OCI-LY3 (cell line): ENCODE data around the gene CLTCL1.

Source experiments
- H2AFZ ChIP-seq: fragments of 200-600, 300-600 bp; shearing (Covaris generic); 2 replicates; pipeline ENCODE4 v1.6.0; 2014; ENCODE audit warnings: antibody characterized with exemption, low read depth, low read length
- H3K27ac ChIP-seq: fragments of 200-600, 300-600 bp; sonication (generic); 2 replicates; pipeline ENCODE4 v1.5.1; 2014; ENCODE audit warnings: mild to moderate bottlenecking, low read length, moderate library complexity, mixed read lengths
- H3K27me3 ChIP-seq: fragments of 200-600, 300-600 bp; sonication (generic); 2 replicates; pipeline ENCODE4 v1.6.1; 2014; ENCODE audit warnings: low read depth, low read length, mixed read lengths
- H3K36me3 ChIP-seq: fragments of 200-600, 300-600 bp; sonication (generic); replicated peaks from 2 replicates; pipeline ENCODE3; 2014; ENCODE audit warnings: low read depth, low read length, mixed read lengths
- H3K4me1 ChIP-seq: fragments of 300-600, 200-600 bp; sonication (generic); 2 replicates; pipeline ENCODE4 v1.6.1; 2014; ENCODE audit warnings: low read length, mixed read lengths
- H3K4me2 ChIP-seq: fragments of 200-600, 300-600 bp; sonication (generic); 2 replicates; pipeline ENCODE4 v1.6.1; 2014; ENCODE audit warnings: low read length, mixed read lengths
- H3K4me3 ChIP-seq: fragments of 300-600, 200-600 bp; sonication (generic); 2 replicates; pipeline ENCODE4 v1.5.1; 2014; ENCODE audit warnings: antibody characterized with exemption, mild to moderate bottlenecking, low read length, moderate library complexity
- H3K79me2 ChIP-seq: fragments of 300-600, 200-600 bp; shearing (Covaris generic); 2 replicates; pipeline ENCODE4 v1.6.1; 2014; ENCODE audit warnings: mild to moderate bottlenecking, low read length, mixed read lengths
- H3K9ac ChIP-seq: fragments of 300-600, 200-600 bp; shearing (Covaris generic); 2 replicates; pipeline ENCODE4 v1.6.0; 2014; ENCODE audit warnings: mild to moderate bottlenecking, low read length, moderate library complexity
- H3K9me3 ChIP-seq: fragments of 200-600, 300-600 bp; shearing (Covaris generic); 2 replicates; pipeline ENCODE4 v1.6.1; 2014; ENCODE audit warnings: low read length, mixed read lengths; ENCODE audit not compliant: insufficient read depth
- H4K20me1 ChIP-seq: fragments of 200-600, 300-600 bp; sonication (generic); 2 replicates; pipeline ENCODE4 v1.6.1; 2016; ENCODE audit warnings: low read length, mixed read lengths; ENCODE audit not compliant: insufficient read depth
- CTCF ChIP-seq: fragments of 200-600, 300-600 bp; sonication (generic); IDR thresholded peaks from 2 replicates; pipeline ENCODE4 v1.5.1; 2014; ENCODE audit warnings: antibody characterized with exemption, low read length, low read depth
- EZH2phosphoT487 ChIP-seq: fragments of 200-600 bp; shearing (Covaris generic); IDR thresholded peaks from 2 replicates; pipeline ENCODE4 v1.6.1; 2018; ENCODE audit warnings: antibody characterized with exemption, mixed run types, low read depth

Gene CLTCL1

GRCh38 chr22:19226428-19226827 is 65.1 kb downstream of the CLTCL1 start:
- Histone ChIP-seq H2AFZ (no peak overlapping the region), H3K4me3 (no peak overlapping the region), H3K27ac (no peak overlapping the region), H3K9me3 (no peaks in the 10 kb centered on the region), H3K4me1 (no peaks in the 10 kb centered on the region), H3K36me3 (no peaks in the 10 kb centered on the region), H3K79me2 (no peaks in the 10 kb centered on the region), H3K9ac (no peak overlapping the region), H3K4me2 (no peak overlapping the region), H3K27me3 (no peaks in the 10 kb centered on the region), H4K20me1 (no peaks in the 10 kb centered on the region)
- TF ChIP-seq CTCF, result no peak

- H3K27ac ChIP-seq, result no peak overlapping the region
Measured at GRCh38 chr22:19225560-19225959, 66.0 kb downstream of the CLTCL1 start.

GRCh38 chr22:19224985-19225384 is 66.5 kb downstream of the CLTCL1 start:
- Histone ChIP-seq H3K36me3 (no peaks in the 10 kb centered on the region), H3K9me3 (no peaks in the 10 kb centered on the region)
- TF ChIP-seq CTCF (no peak), EZH2phosphoT487 (no peak)

More at GRCh38 chr22:19225560-19225959, 66.0 kb downstream of the CLTCL1 start:
- Histone ChIP-seq H3K36me3 (no peaks in the 10 kb centered on the region), H3K79me2 (no peaks in the 10 kb centered on the region), H3K9me3 (no peaks in the 10 kb centered on the region), H3K9ac (no peak overlapping the region), H3K27me3 (no peaks in the 10 kb centered on the region), H3K4me2 (no peak overlapping the region), H3K4me1 (no peaks in the 10 kb centered on the region), H3K4me3 (no peak overlapping the region), H4K20me1 (no peaks in the 10 kb centered on the region), H2AFZ (no peak overlapping the region)
- no peak for TF ChIP-seq EZH2phosphoT487
- TF ChIP-seq CTCF, result no peak

GRCh38 chr22:19224557-19224956 is 67.0 kb downstream of the CLTCL1 start:
- Histone ChIP-seq H3K27me3 (no peaks in the 10 kb centered on the region), H3K4me2 (no peak overlapping the region), H3K4me3 (no peak overlapping the region), H3K9me3 (no peaks in the 10 kb centered on the region), H3K79me2 (no peaks in the 10 kb centered on the region), H3K27ac (no peak overlapping the region), H3K36me3 (no peaks in the 10 kb centered on the region), H4K20me1 (no peaks in the 10 kb centered on the region), H2AFZ (no peak overlapping the region), H3K9ac (no peak overlapping the region), H3K4me1 (no peaks in the 10 kb centered on the region)
- TF ChIP-seq EZH2phosphoT487 (no peak), CTCF (no peak)

More at GRCh38 chr22:19224985-19225384, 66.5 kb downstream of the CLTCL1 start:
- no peaks in the 10 kb centered on the region for H4K20me1 ChIP-seq
- H3K4me1 ChIP-seq, result no peaks in the 10 kb centered on the region
- H2AFZ ChIP-seq, result no peak overlapping the region
- no peaks in the 10 kb centered on the region for H3K27me3 ChIP-seq
- H3K79me2 ChIP-seq, result no peaks in the 10 kb centered on the region
- H3K27ac ChIP-seq, result no peak overlapping the region
- no peak overlapping the region for H3K4me2 ChIP-seq
- no peak overlapping the region for H3K4me3 ChIP-seq
- no peak overlapping the region for H3K9ac ChIP-seq
